Liver (tissue), 9 donors: ENCODE measurements around the gene SEL1L. TPM values are rescaled to one million over a fixed set of nuclear protein-coding genes. Genes with fewer than 3 reads are reported as not detected.

Experiments used
- DNase-seq: peaks from one replicate; pipeline ENCODE4 v3.0.0-alpha.2; 2017; ENCODE audit warnings: low spot score
- H3K27ac ChIP-seq, 2 donors: one replicate each; pipeline ENCODE4 v1.7.0; 2013; ENCODE audit warnings: inconsistent platforms in 2 of 2, low read length in 2 of 2, control low read depth in 1 of 2, low read depth in 1 of 2, mild to moderate bottlenecking in 1 of 2
- H3K27me3 ChIP-seq, 4 donors: one replicate each; pipeline versions ENCODE4 v1.6.1 to v1.7.0; 2013; ENCODE audit warnings: low read length in 3 of 4, inconsistent platforms in 1 of 4, mild to moderate bottlenecking in 1 of 4, moderate library complexity in 1 of 4; ENCODE audit not compliant: control insufficient read depth in 4 of 4, insufficient read depth in 4 of 4
- H3K36me3 ChIP-seq, 4 donors: one replicate each; pipeline versions ENCODE4 v1.6.1 to v1.7.0; 2013; ENCODE audit warnings: low read length in 3 of 4, mild to moderate bottlenecking in 3 of 4, low read depth in 1 of 4, moderate library complexity in 1 of 4; ENCODE audit not compliant: control insufficient read depth in 4 of 4, insufficient read depth in 3 of 4
- H3K4me1 ChIP-seq, 4 donors: one replicate each; pipeline versions ENCODE4 v1.6.1 to v1.7.0; 2013; ENCODE audit warnings: low read length in 3 of 4, mild to moderate bottlenecking in 3 of 4, moderate library complexity in 1 of 4; ENCODE audit not compliant: control insufficient read depth in 4 of 4, insufficient read depth in 4 of 4
- H3K4me3 ChIP-seq, 3 donors: one replicate each; pipeline versions ENCODE4 v1.6.1 to v1.7.0; 2013; ENCODE audit warnings: low read length in 3 of 3, control low read depth in 1 of 3, low read depth in 1 of 3, mild to moderate bottlenecking in 1 of 3
- H3K9ac ChIP-seq, 2 donors: one replicate each; pipeline ENCODE4 v1.7.0; 2013; ENCODE audit warnings: low read length in 2 of 2, mild to moderate bottlenecking in 2 of 2, moderate library complexity in 2 of 2, control low read depth in 1 of 2, low read depth in 1 of 2
- H3K9me3 ChIP-seq, 4 donors: one replicate each; pipeline versions ENCODE4 v1.6.1 to v1.7.0; 2013; ENCODE audit warnings: low read length in 3 of 4; ENCODE audit not compliant: control insufficient read depth in 4 of 4
- CTCF ChIP-seq: fragments of 150-350 bp; IDR thresholded peaks from 2 replicates; pipeline ENCODE4 v1.5.1; 2017; ENCODE audit warnings: improper control_type of control experiment, low read depth, low read length; ENCODE audit not compliant: missing input control
- EGR1 ChIP-seq, 2 donors: IDR thresholded peaks; 2 replicates each; pipeline ENCODE4 v1.6.1; 2016 to 2018; ENCODE audit warnings: antibody characterized with exemption in 2 of 2, low read depth in 2 of 2
- FOXA1 ChIP-seq: IDR thresholded peaks from 2 replicates; pipeline ENCODE4 v1.6.1; 2016; ENCODE audit warnings: antibody characterized with exemption
- FOXA2 ChIP-seq: IDR thresholded peaks from 2 replicates; pipeline ENCODE4 v1.6.1; 2016; ENCODE audit warnings: antibody characterized with exemption
- GABPA ChIP-seq, 2 donors: IDR thresholded peaks in 1 of 2; conservative IDR thresholded peaks in 1 of 2; 2 replicates each; pipeline ENCODE4 v1.6.1; 2016; ENCODE audit warnings: antibody characterized with exemption in 2 of 2, mild to moderate bottlenecking in 1 of 2, moderate library complexity in 1 of 2
- HNF4A ChIP-seq, 2 donors: conservative IDR thresholded peaks; 2 replicates each; pipeline ENCODE4 v1.6.1; 2016; ENCODE audit warnings: antibody characterized with exemption in 2 of 2, mild to moderate bottlenecking in 2 of 2
- HNF4G ChIP-seq: IDR thresholded peaks from 2 replicates; pipeline ENCODE4 v1.6.1; 2016; ENCODE audit warnings: antibody characterized with exemption
- JUND ChIP-seq, 2 donors: IDR thresholded peaks; 2 replicates each; pipeline ENCODE4 v1.6.1; 2016; ENCODE audit warnings: antibody characterized with exemption in 2 of 2
- NR2F2 ChIP-seq: IDR thresholded peaks from 2 replicates; pipeline ENCODE4 v1.6.1; 2016; ENCODE audit warnings: antibody characterized with exemption
- RAD21 ChIP-seq, 2 donors: IDR thresholded peaks; 2 replicates each; pipeline ENCODE4 v1.6.1; 2016; ENCODE audit warnings: antibody characterized with exemption in 2 of 2, mild to moderate bottlenecking in 2 of 2
- RXRA ChIP-seq, 2 donors: IDR thresholded peaks; 2 replicates each; pipeline ENCODE4 v1.6.1; 2017 to 2018; ENCODE audit warnings: antibody characterized with exemption in 2 of 2, mild to moderate bottlenecking in 1 of 2
- SP1 ChIP-seq: IDR thresholded peaks from 2 replicates; pipeline ENCODE4 v1.6.1; 2018; ENCODE audit warnings: antibody characterized with exemption, mild to moderate bottlenecking
- TAF1 ChIP-seq: conservative IDR thresholded peaks from 2 replicates; pipeline ENCODE4 v1.6.1; 2016; ENCODE audit warnings: antibody characterized with exemption, mild to moderate bottlenecking
- YY1 ChIP-seq: IDR thresholded peaks from 2 replicates; pipeline ENCODE4 v1.6.1; 2016; ENCODE audit warnings: antibody characterized with exemption, mild to moderate bottlenecking
- WGBS: extraction: QIAGEN DNeasy Blood & Tissue Kit; methylation state at CpG from one replicate; pipeline ENCODE4 v1.1.7; 2013; 5-methylcytosine and 5-hydroxymethylcytosine counted together
- polyA plus RNA-seq, 2 donors: library from polyadenylated mRNA; stranded (reverse) in 1 of 2; unstranded in 1 of 2; fragments of 200-250 nt in 1 of 2; fragments of >200 nt in 1 of 2; fragmentation: Nextera tagmentation in 1 of 2; extraction: Ambion mirVana in 1 of 2; gene quantifications; one replicate each; pipeline versions ENCODE4 v1.2.1 to v1.2.3, GENCODE V29; 2013 to 2015
- total RNA-seq, 2 donors: library from RNA; depleted of rRNA; stranded (reverse); fragments of >200 nt; gene quantifications; one replicate each; pipeline ENCODE4 v1.2.3, GENCODE V29; 2014
- TF ChIP-seq, protein P1 (sequence below): IDR thresholded peaks from 2 replicates; pipeline ENCODE4 v1.6.1; 2016; ENCODE audit warnings: antibody characterized with exemption, mild to moderate bottlenecking
- TF ChIP-seq, protein P2 (sequence below): IDR thresholded peaks from 2 replicates; pipeline ENCODE4 v1.6.1; 2016; ENCODE audit warnings: antibody characterized with exemption
- TF ChIP-seq, protein P3 (sequence below): IDR thresholded peaks from 2 replicates; pipeline ENCODE4 v1.6.1; 2016; ENCODE audit warnings: antibody characterized with exemption
- TF ChIP-seq, protein P4 (sequence below): IDR thresholded peaks from 2 replicates; pipeline ENCODE4 v1.6.1; 2016; ENCODE audit warnings: antibody characterized with exemption
- donor health status: healthy.
- donor health status: healthy.
- donor health status: healthy.
- donor health status: healthy.
- donor health status: healthy.

The SEL1L gene
- total and polyA plus RNA-seq, 4 donors = 40.7 to 117 (median 45.6) TPM

GRCh38 chr14:81537193-81537592, 3.5 kb upstream of the SEL1L start (continued):
- TF ChIP-seq, protein P1, sequence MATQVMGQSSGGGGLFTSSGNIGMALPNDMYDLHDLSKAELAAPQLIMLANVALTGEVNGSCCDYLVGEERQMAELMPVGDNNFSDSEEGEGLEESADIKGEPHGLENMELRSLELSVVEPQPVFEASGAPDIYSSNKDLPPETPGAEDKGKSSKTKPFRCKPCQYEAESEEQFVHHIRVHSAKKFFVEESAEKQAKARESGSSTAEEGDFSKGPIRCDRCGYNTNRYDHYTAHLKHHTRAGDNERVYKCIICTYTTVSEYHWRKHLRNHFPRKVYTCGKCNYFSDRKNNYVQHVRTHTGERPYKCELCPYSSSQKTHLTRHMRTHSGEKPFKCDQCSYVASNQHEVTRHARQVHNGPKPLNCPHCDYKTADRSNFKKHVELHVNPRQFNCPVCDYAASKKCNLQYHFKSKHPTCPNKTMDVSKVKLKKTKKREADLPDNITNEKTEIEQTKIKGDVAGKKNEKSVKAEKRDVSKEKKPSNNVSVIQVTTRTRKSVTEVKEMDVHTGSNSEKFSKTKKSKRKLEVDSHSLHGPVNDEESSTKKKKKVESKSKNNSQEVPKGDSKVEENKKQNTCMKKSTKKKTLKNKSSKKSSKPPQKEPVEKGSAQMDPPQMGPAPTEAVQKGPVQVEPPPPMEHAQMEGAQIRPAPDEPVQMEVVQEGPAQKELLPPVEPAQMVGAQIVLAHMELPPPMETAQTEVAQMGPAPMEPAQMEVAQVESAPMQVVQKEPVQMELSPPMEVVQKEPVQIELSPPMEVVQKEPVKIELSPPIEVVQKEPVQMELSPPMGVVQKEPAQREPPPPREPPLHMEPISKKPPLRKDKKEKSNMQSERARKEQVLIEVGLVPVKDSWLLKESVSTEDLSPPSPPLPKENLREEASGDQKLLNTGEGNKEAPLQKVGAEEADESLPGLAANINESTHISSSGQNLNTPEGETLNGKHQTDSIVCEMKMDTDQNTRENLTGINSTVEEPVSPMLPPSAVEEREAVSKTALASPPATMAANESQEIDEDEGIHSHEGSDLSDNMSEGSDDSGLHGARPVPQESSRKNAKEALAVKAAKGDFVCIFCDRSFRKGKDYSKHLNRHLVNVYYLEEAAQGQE = peak; percentile 13
- TF ChIP-seq JUND (IDR thresholded peaks at IDR 0.05) (peak in 1 of 2 donors; percentile 44), FOXA2 (peak; percentile 68), EGR1 (IDR thresholded peaks at IDR 0.05; ENCODE audit: low read depth in 2 of 2) (no peak), YY1 (peak; percentile 33)
- TF ChIP-seq, protein P2, sequence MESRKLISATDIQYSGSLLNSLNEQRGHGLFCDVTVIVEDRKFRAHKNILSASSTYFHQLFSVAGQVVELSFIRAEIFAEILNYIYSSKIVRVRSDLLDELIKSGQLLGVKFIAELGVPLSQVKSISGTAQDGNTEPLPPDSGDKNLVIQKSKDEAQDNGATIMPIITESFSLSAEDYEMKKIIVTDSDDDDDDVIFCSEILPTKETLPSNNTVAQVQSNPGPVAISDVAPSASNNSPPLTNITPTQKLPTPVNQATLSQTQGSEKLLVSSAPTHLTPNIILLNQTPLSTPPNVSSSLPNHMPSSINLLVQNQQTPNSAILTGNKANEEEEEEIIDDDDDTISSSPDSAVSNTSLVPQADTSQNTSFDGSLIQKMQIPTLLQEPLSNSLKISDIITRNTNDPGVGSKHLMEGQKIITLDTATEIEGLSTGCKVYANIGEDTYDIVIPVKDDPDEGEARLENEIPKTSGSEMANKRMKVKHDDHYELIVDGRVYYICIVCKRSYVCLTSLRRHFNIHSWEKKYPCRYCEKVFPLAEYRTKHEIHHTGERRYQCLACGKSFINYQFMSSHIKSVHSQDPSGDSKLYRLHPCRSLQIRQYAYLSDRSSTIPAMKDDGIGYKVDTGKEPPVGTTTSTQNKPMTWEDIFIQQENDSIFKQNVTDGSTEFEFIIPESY = no peak

GRCh38 chr14:81536241-81536771, 2.7 kb upstream of the SEL1L start:
- no peak for TF ChIP-seq RAD21 (IDR thresholded peaks at IDR 0.05)
- no peak for TF ChIP-seq TAF1
- no peak for TF ChIP-seq HNF4G
- TF ChIP-seq EGR1 (IDR thresholded peaks at IDR 0.05; ENCODE audit: low read depth in 2 of 2) = no peak
- no peak for TF ChIP-seq FOXA1
- TF ChIP-seq NR2F2 = no peak
- TF ChIP-seq, protein P2 = no peak
- no peak for TF ChIP-seq HNF4A (conservative IDR thresholded peaks at IDR 0.05)
- TF ChIP-seq FOXA2 = no peak
- no peak for TF ChIP-seq GABPA (IDR thresholded peaks at IDR 0.05 in 1 of 2, conservative IDR thresholded peaks at IDR 0.05 in 1 of 2)
- TF ChIP-seq YY1 = no peak
- TF ChIP-seq, protein P3, sequence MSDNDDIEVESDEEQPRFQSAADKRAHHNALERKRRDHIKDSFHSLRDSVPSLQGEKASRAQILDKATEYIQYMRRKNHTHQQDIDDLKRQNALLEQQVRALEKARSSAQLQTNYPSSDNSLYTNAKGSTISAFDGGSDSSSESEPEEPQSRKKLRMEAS = no peak
- TF ChIP-seq CTCF = no peak
- TF ChIP-seq SP1 = no peak
- TF ChIP-seq JUND (IDR thresholded peaks at IDR 0.05) = no peak
- no peak for TF ChIP-seq RXRA (IDR thresholded peaks at IDR 0.05)
- TF ChIP-seq, protein P4, sequence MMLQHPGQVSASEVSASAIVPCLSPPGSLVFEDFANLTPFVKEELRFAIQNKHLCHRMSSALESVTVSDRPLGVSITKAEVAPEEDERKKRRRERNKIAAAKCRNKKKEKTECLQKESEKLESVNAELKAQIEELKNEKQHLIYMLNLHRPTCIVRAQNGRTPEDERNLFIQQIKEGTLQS = no peak
- TF ChIP-seq, protein P1 = no peak

More at GRCh38 chr14:81536241-81536771, 2.7 kb upstream of the SEL1L start:
- no peak overlapping the region for H3K9ac ChIP-seq
- no peaks in the 10 kb centered on the region for H3K27me3 ChIP-seq
- DNase-seq = no peak
- WGBS = 61% methylated on average over 2 of the region's 2 CpGs
- peaks cover 2 to 37% (median 24%) of the 10 kb centered on the region in 4 donors for H3K4me1 ChIP-seq
- H3K27ac ChIP-seq = no peak overlapping the region
- H3K36me3 ChIP-seq = no peaks in the 10 kb centered on the region
- H3K9me3 ChIP-seq = no peaks in the 10 kb centered on the region
- no peak overlapping the region for H3K4me3 ChIP-seq
